H1 (cell line): Measurements from ENCODE around the gene ITGA11.

Experiments used
- POLR2A ChIP-seq, 2 experiments: IDR thresholded peaks; 1 replicate in 1 of 2; 2 replicates in 1 of 2; pipeline ENCODE4 v1.6.1; 2011; ENCODE audit warnings: low read depth in 2 of 2, low read length in 2 of 2, mild to moderate bottlenecking in 2 of 2; ENCODE audit errors: control extremely low read depth in 1 of 2
- TF ChIP-seq, protein P1 (sequence below), 3 experiments: IDR thresholded peaks; 1 replicate in 2 of 3; 2 replicates in 1 of 3; pipeline versions ENCODE4 v1.5.1 to v1.6.1; 2011; ENCODE audit warnings: low read length in 3 of 3, mild to moderate bottlenecking in 3 of 3, inconsistent platforms in 2 of 3, low read depth in 1 of 3, moderate library complexity in 1 of 3; ENCODE audit not compliant: insufficient read depth in 1 of 3; ENCODE audit errors: control extremely low read depth in 1 of 3

DNA sequence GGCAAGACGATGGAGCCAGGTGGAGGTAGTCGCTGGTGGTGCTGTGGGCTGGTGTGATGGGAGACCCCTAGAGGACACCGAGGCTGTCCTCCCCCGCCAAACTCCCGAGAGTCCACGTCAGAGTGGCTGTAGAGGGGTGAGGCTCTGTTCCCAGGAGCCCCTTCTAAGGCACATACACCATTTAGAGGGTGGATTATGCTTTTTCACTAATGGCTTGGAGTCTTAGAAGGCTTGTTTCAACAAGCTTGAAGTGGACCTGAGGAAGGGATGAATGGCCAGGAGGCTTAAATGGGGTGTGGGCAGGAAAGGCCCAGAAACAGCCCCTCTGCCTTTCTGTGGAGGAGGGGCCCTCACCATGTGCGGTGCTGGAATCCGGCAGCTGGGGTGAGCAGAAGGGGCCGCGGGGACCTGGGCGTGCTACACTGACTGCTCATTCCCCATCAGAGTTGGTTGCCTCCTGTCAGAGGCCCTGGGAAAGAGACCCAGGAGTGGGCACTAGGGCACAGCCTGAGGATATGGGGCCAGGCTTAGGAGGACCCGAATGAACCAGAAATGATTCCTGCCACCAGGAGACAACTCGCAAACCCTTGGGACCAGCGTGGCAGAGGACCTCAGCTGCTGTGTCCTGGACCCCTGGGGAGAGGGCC, 88.3 kb downstream of the ITGA11 start:
- TF ChIP-seq, protein P1, sequence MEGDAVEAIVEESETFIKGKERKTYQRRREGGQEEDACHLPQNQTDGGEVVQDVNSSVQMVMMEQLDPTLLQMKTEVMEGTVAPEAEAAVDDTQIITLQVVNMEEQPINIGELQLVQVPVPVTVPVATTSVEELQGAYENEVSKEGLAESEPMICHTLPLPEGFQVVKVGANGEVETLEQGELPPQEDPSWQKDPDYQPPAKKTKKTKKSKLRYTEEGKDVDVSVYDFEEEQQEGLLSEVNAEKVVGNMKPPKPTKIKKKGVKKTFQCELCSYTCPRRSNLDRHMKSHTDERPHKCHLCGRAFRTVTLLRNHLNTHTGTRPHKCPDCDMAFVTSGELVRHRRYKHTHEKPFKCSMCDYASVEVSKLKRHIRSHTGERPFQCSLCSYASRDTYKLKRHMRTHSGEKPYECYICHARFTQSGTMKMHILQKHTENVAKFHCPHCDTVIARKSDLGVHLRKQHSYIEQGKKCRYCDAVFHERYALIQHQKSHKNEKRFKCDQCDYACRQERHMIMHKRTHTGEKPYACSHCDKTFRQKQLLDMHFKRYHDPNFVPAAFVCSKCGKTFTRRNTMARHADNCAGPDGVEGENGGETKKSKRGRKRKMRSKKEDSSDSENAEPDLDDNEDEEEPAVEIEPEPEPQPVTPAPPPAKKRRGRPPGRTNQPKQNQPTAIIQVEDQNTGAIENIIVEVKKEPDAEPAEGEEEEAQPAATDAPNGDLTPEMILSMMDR (IDR thresholded peaks at IDR 0.05; ENCODE audit: control extremely low read depth in 1 of 3, insufficient read depth in 1 of 3, low read depth in 1 of 3, low read length in 3 of 3), result peak in 1 of 3 experiments; percentile 15; a peak in 1 of 4 replicates
- no peak for TF ChIP-seq POLR2A (IDR thresholded peaks at IDR 0.05; ENCODE audit: control extremely low read depth in 1 of 2, low read depth in 2 of 2, low read length in 2 of 2)
